A549 treated with Hydrocortisone at 1 μM for 4 hours (cell line): Measurements from ENCODE around the gene ADGRG6. TPM values are rescaled to one million over a fixed set of nuclear protein-coding genes. Genes with fewer than 3 reads are reported as not detected.

Source experiments
- total RNA-seq: library from RNA; stranded (reverse); fragments of 200-300 nt; extraction: Qiagen RNA extraction; gene quantifications from 5 replicates; pipeline ENCODE4 v1.2.3, GENCODE V29; 2022

Gene ADGRG6
- 43.1 to 79.0 TPM (median 64.0 TPM) in 5 replicates for total RNA-seq

DNA sequence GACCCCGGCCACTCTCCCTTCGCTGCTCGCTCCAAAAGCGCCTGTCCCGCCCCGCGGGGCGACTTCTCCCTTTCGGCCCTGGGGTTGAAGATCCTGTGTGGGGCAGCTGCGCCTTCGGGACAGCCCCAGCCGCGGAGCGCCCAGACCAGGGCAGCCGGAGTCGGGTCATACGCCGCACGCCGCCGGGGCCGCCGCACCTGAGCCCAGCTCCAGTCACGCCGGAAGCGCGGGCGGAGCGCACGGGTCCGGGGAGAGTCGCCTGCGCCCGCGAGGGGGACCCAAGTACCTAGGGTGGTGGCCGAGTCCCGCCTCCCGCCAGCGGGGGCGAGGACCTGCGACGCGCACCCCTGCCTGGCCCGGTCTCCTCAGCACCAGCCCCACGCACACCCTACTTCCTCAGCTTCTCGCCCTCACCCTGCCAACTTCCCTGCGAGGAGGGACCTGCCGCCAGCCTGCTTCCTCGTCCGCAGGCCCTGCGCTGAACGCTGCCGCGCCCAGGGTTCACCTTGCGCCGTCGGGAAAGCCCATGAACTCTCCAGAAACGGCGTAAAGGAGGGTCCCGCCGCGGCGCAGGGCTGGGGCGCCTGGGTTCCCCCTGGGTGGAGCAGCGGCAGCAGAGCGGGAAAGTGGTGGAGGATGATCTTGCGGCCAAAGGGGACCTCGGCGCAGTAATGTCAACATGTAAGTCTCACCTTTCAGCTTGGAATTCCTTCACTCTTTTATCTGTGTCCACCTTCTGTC is at the start of gene ADGRG6:
Gene ADGRG6 (plus strand): TSS at position 357 of the 741 bp plus-strand sequence. CDS start 323 bp downstream, at position 680.

Other genes starting within 250 kb of the ADGRG6 start
- gene GJE1, start 169.1 kb upstream of the ADGRG6 start, total RNA-seq, result not detected in 5 replicates
- gene NMBR, start 154.9 kb upstream of the ADGRG6 start, total RNA-seq, result not detected in 5 replicates
- gene VTA1, start 154.7 kb upstream of the ADGRG6 start, total RNA-seq, result 37.9 to 46.0 TPM (median 44.4 TPM) in 5 replicates